Measurements from ENCODE around the gene UXS1. TPM values are rescaled to one million over a fixed set of nuclear protein-coding genes. Genes with fewer than 3 reads are reported as not detected.

Gene UXS1
- total RNA-seq, 2 experiments from 2014 or later, result 20.5 to 21.9 TPM

DNA sequence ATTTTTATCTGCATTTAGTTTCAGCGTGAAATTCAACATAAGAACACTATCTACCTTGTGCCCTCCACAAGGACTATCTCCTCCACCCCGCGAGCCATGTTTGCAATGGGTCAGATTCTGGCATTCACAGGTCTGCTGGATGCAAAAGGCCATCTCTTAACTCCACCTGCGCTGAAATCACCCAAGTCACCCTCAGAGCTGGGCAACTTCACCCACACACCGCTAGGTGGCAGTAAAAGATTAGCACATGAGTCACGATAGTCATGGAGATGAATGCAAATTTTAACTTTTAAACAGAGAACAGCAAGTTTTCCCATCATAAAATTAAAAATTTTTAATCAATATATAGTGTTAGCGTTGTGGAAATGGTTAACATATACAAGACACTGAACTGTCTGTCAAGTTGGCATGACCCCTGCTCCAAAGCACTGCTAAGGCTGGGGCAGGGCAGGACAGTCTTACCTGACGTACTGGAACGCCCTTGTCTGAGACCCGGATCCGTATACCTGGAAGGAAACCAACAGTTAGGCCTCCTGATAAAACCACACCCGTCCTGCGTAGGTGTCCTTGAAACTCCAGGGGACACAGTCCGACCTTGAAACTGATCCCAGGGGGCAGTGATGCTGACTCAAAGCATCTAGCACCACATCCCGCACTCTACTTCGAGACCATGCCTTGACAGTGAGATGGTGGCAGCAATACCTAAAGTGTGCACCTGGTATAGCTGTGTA lies 89.6 kb downstream of the UXS1 start:
- Histone ChIP-seq H3K4me1 (ENCODE audit: insufficient read depth, low read length, poor library complexity, severe bottlenecking) (no peaks in the 10 kb centered on the region), H3K79me2 (ENCODE audit: insufficient read depth, low read depth, low read length) (no peaks in the 10 kb centered on the region), H3K9me3 (ENCODE audit: low read length) (no peaks in the 10 kb centered on the region), H3K4me2 (ENCODE audit: low read length) (no peak overlapping the region), H3K9me2 (ENCODE audit: insufficient read depth, low read length) (no peaks in the 10 kb centered on the region), H3K4me3 (ENCODE audit: low read depth, low read length, poor library complexity, severe bottlenecking) (no peak overlapping the region), H3K36me3 (ENCODE audit: insufficient read depth, low read length) (no peaks in the 10 kb centered on the region), H3K27ac (ENCODE audit: low read depth, low read length, poor library complexity, severe bottlenecking) (no peak overlapping the region), H2AFZ (ENCODE audit: low read length) (no peak overlapping the region), H4K20me1 (ENCODE audit: insufficient read depth, low read length) (no peaks in the 10 kb centered on the region)
- ChIA-PET CTCF (ENCODE audit: unreplicated experiment) (no interaction called here), POLR2A (no interaction called here)
- intact Hi-C loops (cut with micrococcal nuclease; ENCODE audit: unreplicated experiment), result loop anchor here (2.0 kb wide), 1 partner anchor 438 kb away; no protein-coding TSS in a partner anchor
- BruUV-seq (replicated peaks), result no TSS peak
- TF ChIP-seq, protein P1, sequence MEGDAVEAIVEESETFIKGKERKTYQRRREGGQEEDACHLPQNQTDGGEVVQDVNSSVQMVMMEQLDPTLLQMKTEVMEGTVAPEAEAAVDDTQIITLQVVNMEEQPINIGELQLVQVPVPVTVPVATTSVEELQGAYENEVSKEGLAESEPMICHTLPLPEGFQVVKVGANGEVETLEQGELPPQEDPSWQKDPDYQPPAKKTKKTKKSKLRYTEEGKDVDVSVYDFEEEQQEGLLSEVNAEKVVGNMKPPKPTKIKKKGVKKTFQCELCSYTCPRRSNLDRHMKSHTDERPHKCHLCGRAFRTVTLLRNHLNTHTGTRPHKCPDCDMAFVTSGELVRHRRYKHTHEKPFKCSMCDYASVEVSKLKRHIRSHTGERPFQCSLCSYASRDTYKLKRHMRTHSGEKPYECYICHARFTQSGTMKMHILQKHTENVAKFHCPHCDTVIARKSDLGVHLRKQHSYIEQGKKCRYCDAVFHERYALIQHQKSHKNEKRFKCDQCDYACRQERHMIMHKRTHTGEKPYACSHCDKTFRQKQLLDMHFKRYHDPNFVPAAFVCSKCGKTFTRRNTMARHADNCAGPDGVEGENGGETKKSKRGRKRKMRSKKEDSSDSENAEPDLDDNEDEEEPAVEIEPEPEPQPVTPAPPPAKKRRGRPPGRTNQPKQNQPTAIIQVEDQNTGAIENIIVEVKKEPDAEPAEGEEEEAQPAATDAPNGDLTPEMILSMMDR (conservative IDR thresholded peaks at IDR 0.05; ENCODE audit: low read length), result peak; percentile 100
- TF ChIP-seq EZH2phosphoT487 (IDR thresholded peaks at IDR 0.05; ENCODE audit: borderline replicate concordance, low read depth, low read length), result no peak
- DNase-seq (ENCODE audit: low spot score), result peak; percentile 70

DNA sequence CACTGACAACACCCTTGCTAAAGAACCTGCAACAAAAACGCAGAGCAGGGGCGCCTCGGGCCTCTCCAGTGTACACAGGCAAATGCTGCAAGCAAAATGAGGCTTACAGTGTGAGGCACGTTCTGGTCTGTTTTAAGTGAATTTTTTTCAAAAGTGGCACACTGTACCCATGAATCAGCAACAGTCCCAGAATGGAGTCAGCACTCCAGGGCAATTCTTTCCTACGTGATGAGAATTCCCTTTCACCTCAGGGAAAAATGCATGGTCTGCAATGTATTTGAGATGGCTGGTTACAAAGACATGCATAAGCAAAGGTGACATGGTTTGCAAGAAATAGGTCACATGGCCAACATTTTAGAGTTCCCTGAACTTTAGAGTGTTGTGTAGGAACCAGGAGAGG lies 94.4 kb downstream of the UXS1 start:
- Histone ChIP-seq H3K4me3 (ENCODE audit: low read depth, low read length, poor library complexity, severe bottlenecking) (no peak overlapping the region), H3K79me2 (ENCODE audit: insufficient read depth, low read depth, low read length) (no peaks in the 10 kb centered on the region), H2AFZ (ENCODE audit: low read length) (no peak overlapping the region), H3K4me1 (ENCODE audit: insufficient read depth, low read length, poor library complexity, severe bottlenecking) (no peaks in the 10 kb centered on the region), H3K9me2 (ENCODE audit: insufficient read depth, low read length) (no peaks in the 10 kb centered on the region), H3K36me3 (ENCODE audit: insufficient read depth, low read length) (0 out of 2 replicates have a peak, but pooled peaks cover 5% of the 10 kb centered on the region), H4K20me1 (ENCODE audit: insufficient read depth, low read length) (no peaks in the 10 kb centered on the region), H3K4me2 (ENCODE audit: low read length) (no peak overlapping the region), H3K9me3 (ENCODE audit: low read length) (no peaks in the 10 kb centered on the region), H3K27ac (ENCODE audit: low read depth, low read length, poor library complexity, severe bottlenecking) (no peak overlapping the region)
- TF ChIP-seq, protein P1 (conservative IDR thresholded peaks at IDR 0.05; ENCODE audit: low read length), result no peak
- TF ChIP-seq EZH2phosphoT487 (IDR thresholded peaks at IDR 0.05; ENCODE audit: borderline replicate concordance, low read depth, low read length), result no peak
- no TSS peak for BruUV-seq (replicated peaks)
- intact Hi-C loops (cut with micrococcal nuclease; ENCODE audit: unreplicated experiment), result no loop called here
- POLR2A ChIA-PET, result no interaction called here
- CTCF ChIA-PET (ENCODE audit: unreplicated experiment), result no interaction called here
- no peak for DNase-seq (ENCODE audit: low spot score)

DNA sequence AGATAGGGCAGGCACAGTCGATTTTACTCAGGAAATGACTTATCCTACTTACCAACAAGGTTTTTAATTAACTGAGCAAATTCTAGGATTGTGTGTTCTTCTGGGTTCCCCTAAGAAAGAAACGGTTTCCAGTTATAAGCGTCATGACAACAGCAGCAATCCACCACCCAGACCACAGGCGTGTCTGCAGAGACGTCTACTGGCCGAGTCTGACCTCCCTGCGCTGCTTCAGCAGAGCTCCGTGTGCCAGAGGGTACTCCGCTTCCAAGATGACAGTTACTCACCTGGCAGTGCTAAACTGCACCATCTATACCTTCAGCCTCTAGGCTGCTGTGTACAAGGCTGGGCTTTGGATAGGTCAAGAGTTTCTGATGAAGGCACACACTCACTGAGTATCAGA lies 95.4 kb downstream of the UXS1 start:
- Histone ChIP-seq H3K4me1 (ENCODE audit: insufficient read depth, low read length, poor library complexity, severe bottlenecking) (no peaks in the 10 kb centered on the region), H4K20me1 (ENCODE audit: insufficient read depth, low read length) (no peaks in the 10 kb centered on the region), H2AFZ (ENCODE audit: low read length) (no peak overlapping the region), H3K36me3 (ENCODE audit: insufficient read depth, low read length) (0 out of 2 replicates have a peak, but pooled peaks cover 5% of the 10 kb centered on the region), H3K27ac (ENCODE audit: low read depth, low read length, poor library complexity, severe bottlenecking) (no peak overlapping the region), H3K79me2 (ENCODE audit: insufficient read depth, low read depth, low read length) (no peaks in the 10 kb centered on the region), H3K4me3 (ENCODE audit: low read depth, low read length, poor library complexity, severe bottlenecking) (no peak overlapping the region), H3K9me3 (ENCODE audit: low read length) (no peaks in the 10 kb centered on the region), H3K4me2 (ENCODE audit: low read length) (no peak overlapping the region), H3K9me2 (ENCODE audit: insufficient read depth, low read length) (no peaks in the 10 kb centered on the region)
- no TSS peak for BruUV-seq (replicated peaks)
- POLR2A ChIA-PET, result no interaction called here
- TF ChIP-seq, protein P1 (conservative IDR thresholded peaks at IDR 0.05; ENCODE audit: low read length), result no peak
- no peak for TF ChIP-seq EZH2phosphoT487 (IDR thresholded peaks at IDR 0.05; ENCODE audit: borderline replicate concordance, low read depth, low read length)
- CTCF ChIA-PET (ENCODE audit: unreplicated experiment), result no interaction called here
- intact Hi-C loops (cut with micrococcal nuclease; ENCODE audit: unreplicated experiment), result no loop called here
- no peak for DNase-seq (ENCODE audit: low spot score)
